ENCODE results near the gene ARHGEF19. TPM values are rescaled to one million over a fixed set of nuclear protein-coding genes. Genes with fewer than 3 reads are reported as not detected.

ARHGEF19 gene
- total and polyA plus RNA-seq, 9 of the 15 experiments (the other 6 are each of a cell fraction or from before 2014, with no cell fraction given) = 0.73 to 21.0 (median 5.2) TPM

- TF ChIP-seq CTBP1 (IDR thresholded peaks at IDR 0.05; ENCODE audit: borderline replicate concordance) (peak; percentile 69; the same call in 1 of the 2 replicates), TSC22D4 (tag; IDR thresholded peaks at IDR 0.05) (0 out of 2 replicates have a peak, but pooled peaks have one; percentile 31), RCOR1 (IDR thresholded peaks at IDR 0.05; ENCODE audit: borderline replicate concordance in 1 of 2, low read depth in 2 of 2, low read length in 2 of 2) (peak in 1 of 2 experiments; percentile 73; a peak in 1 of 4 replicates), ATF1 (CRISPR knock-in tag; IDR thresholded peaks at IDR 0.05) (no peak), ATF1 (tag; IDR thresholded peaks at IDR 0.05) (peak; percentile 79), MNT (conservative IDR thresholded peaks at IDR 0.05) (0 out of 4 replicates have a peak, but pooled peaks of 1 of the 2 experiments have one; percentile 27), PHB2 (IDR thresholded peaks at IDR 0.05; ENCODE audit: low read depth) (no peak), JUND (IDR thresholded peaks at IDR 0.05; ENCODE audit: borderline replicate concordance, low read depth, low read length) (0 out of 2 replicates have a peak, but pooled peaks have one; percentile 29), JUND (tag; IDR thresholded peaks at IDR 0.05; ENCODE audit: borderline replicate concordance, low read depth, low read length) (peak; percentile 41; the same call in 1 of the 3 replicates), TRIM24 (IDR thresholded peaks at IDR 0.05) (0 out of 4 replicates have a peak, but pooled peaks of 1 of the 2 experiments have one; percentile 10), TEAD1 (CRISPR knock-in tag; IDR thresholded peaks at IDR 0.05) (peak; percentile 79 to 94), ZEB2 (IDR thresholded peaks at IDR 0.05) (0 out of 2 replicates have a peak, but pooled peaks have one; percentile 5), HNRNPLL (IDR thresholded peaks at IDR 0.05; ENCODE audit: low read depth, low read length, poor library complexity, severe bottlenecking) (peak; percentile 69), ZNF431 (CRISPR knock-in tag; IDR thresholded peaks at IDR 0.05) (0 out of 2 replicates have a peak, but pooled peaks have one; percentile 31), KDM2B (CRISPR knock-in tag; IDR thresholded peaks at IDR 0.05) (0 out of 2 replicates have a peak, but pooled peaks have one; percentile 38), ZNF384 (IDR thresholded peaks at IDR 0.05; ENCODE audit: low read depth, low read length) (peak; percentile 56; the same call in 1 of the 2 replicates), IRF9 (tag; IDR thresholded peaks at IDR 0.05) (no peak)
Observed at GRCh38 chr1:16187748-16188401, 24.6 kb downstream of the ARHGEF19 start (continued).

All from K562 (cell line).